Measurements from ENCODE around the gene SEPTIN6.
"Not testable (repeated sequence)": the region's sequence is repeated elsewhere in the genome, so short reads cannot be mapped to it uniquely, and the experiment has no call there.

The SEPTIN6 gene

GRCh38 chrX:119690921-119691716 lies 1.8 kb downstream of the SEPTIN6 start:
- DNase-seq: no peak

GRCh38 chrX:119688911-119689321 lies 4.1 kb downstream of the SEPTIN6 start:
- no peak for DNase-seq

- no peak for DNase-seq
Measured at GRCh38 chrX:119687661-119688413, 5.1 kb downstream of the SEPTIN6 start.

GRCh38 chrX:119686087-119686691 lies 6.8 kb downstream of the SEPTIN6 start:
- DNase-seq: no peak

- no peak for DNase-seq
Measured at GRCh38 chrX:119685225-119686066, 7.5 kb downstream of the SEPTIN6 start.

- DNase-seq: no peak
Measured at GRCh38 chrX:119684916-119685224, 8.1 kb downstream of the SEPTIN6 start.

- DNase-seq: not testable (repeated sequence)
Measured at GRCh38 chrX:119684312-119684711, 8.7 kb downstream of the SEPTIN6 start.

GRCh38 chrX:119682019-119682989 lies 10.7 kb downstream of the SEPTIN6 start:
- no peak for DNase-seq

- DNase-seq: no peak
Measured at GRCh38 chrX:119677654-119677981, 15.3 kb downstream of the SEPTIN6 start.

- DNase-seq: no peak
Measured at GRCh38 chrX:119676949-119677653, 15.9 kb downstream of the SEPTIN6 start.

- DNase-seq: no peak
Measured at GRCh38 chrX:119673336-119673735, 19.6 kb downstream of the SEPTIN6 start.

- peak; percentile 90 for DNase-seq
Measured at GRCh38 chrX:119672426-119672825, 20.5 kb downstream of the SEPTIN6 start.

GRCh38 chrX:119669424-119670037 lies 23.4 kb downstream of the SEPTIN6 start:
- peak; percentile 60 for DNase-seq

GRCh38 chrX:119667111-119667878 lies 25.7 kb downstream of the SEPTIN6 start:
- DNase-seq: no peak

- not testable (repeated sequence) for DNase-seq
Measured at GRCh38 chrX:119664877-119665276, 28.1 kb downstream of the SEPTIN6 start.

GRCh38 chrX:119661486-119661885 lies 31.5 kb downstream of the SEPTIN6 start:
- DNase-seq: no peak

- no peak for DNase-seq
Measured at GRCh38 chrX:119659522-119659921, 33.4 kb downstream of the SEPTIN6 start.

GRCh38 chrX:119655125-119655524 lies 37.8 kb downstream of the SEPTIN6 start:
- DNase-seq: peak; percentile 13

- DNase-seq: no peak
Measured at GRCh38 chrX:119654112-119654531, 38.8 kb downstream of the SEPTIN6 start.

- DNase-seq: no peak
Measured at GRCh38 chrX:119648421-119648775, 44.6 kb downstream of the SEPTIN6 start.
